GM12864 (cell line): ENCODE results near the gene GPR146.
A peak's percentile ranks its signal among the peaks of the same experiment; 100 is the strongest.

ENCODE experiments used
- DNase-seq: peaks from one replicate; pipeline ENCODE4 v3.0.0-alpha.2; 2011; ENCODE audit warnings: low read depth
- H3K4me3 ChIP-seq: 2 replicates; pipeline ENCODE4 v1.5.1; 2011; ENCODE audit warnings: mild to moderate bottlenecking, low read depth, low read length, control low read depth
- CTCF ChIP-seq: IDR thresholded peaks from 2 replicates; pipeline ENCODE4 v1.5.1; 2011; ENCODE audit warnings: low read depth, mild to moderate bottlenecking, moderate library complexity, low read length, control low read depth, inconsistent platforms; ENCODE audit errors: missing control alignments

Gene GPR146

GRCh38 chr7:1099154-1099542 lies 54.8 kb downstream of the GPR146 start:
- DNase-seq = no peak
- no peak overlapping the region for H3K4me3 ChIP-seq
- no peak for TF ChIP-seq CTCF

DNA sequence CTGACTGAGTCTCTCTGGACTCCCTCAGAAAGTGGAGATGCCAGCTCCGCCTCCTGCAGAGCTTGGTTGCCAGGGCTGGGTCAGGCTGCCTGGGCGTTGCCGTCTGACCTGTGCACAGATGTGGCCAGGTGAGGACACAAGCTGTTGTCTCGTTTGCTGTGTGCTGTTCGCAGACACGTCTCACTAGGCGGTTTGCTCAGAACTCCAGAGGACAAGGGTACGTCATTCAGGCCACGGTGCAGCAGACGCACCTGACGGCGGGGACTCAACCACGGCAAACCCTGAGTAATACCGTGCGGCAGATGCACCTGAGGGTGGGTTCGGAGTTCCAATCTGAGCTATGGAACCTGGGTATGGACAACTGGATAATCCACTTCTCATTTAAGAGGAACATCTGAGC lies 55.3 kb downstream of the GPR146 start:
- no peak for DNase-seq
- TF ChIP-seq CTCF = no peak
- H3K4me3 ChIP-seq = no peak overlapping the region

- no peak for DNase-seq
- no peak overlapping the region for H3K4me3 ChIP-seq
- no peak for TF ChIP-seq CTCF
Observed at GRCh38 chr7:1100386-1100785, 56.0 kb downstream of the GPR146 start.

DNA sequence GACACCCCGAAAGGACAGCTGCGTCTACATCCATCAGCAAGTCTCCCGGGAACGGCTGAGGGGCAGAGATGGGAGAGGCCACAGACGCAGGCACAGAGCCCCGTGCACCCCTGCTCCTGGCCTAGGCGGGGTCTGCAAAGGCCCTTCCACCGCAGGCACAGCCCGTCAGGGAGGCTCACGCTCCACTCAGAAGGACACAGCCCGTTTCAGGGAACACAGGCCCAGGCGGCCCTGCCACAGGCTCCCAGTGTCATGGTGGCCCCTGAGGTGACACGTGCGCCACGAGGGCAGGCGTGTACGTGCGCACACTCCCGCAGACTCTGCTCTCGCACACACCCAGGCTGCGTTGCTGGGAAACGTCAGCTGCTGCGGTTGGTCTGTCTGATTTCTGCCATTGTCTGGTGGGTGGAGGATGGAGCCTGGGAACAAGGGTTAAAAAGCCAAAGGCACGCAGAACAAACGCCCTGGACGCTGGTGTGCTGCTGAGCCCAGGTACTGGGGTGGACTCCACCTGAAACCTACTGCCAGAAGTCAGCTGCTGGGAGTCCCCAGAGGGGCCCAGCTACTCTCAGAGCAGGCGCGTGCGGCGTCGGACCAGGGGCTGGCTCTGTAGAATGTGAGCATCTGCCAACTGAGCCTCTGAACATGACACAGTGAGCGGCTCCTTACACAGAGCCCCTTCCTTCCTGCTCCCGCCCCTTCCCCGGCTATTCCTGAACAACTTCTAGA lies 56.7 kb downstream of the GPR146 start:
- TF ChIP-seq CTCF = no peak
- H3K4me3 ChIP-seq = no peak overlapping the region
- DNase-seq = no peak

DNA sequence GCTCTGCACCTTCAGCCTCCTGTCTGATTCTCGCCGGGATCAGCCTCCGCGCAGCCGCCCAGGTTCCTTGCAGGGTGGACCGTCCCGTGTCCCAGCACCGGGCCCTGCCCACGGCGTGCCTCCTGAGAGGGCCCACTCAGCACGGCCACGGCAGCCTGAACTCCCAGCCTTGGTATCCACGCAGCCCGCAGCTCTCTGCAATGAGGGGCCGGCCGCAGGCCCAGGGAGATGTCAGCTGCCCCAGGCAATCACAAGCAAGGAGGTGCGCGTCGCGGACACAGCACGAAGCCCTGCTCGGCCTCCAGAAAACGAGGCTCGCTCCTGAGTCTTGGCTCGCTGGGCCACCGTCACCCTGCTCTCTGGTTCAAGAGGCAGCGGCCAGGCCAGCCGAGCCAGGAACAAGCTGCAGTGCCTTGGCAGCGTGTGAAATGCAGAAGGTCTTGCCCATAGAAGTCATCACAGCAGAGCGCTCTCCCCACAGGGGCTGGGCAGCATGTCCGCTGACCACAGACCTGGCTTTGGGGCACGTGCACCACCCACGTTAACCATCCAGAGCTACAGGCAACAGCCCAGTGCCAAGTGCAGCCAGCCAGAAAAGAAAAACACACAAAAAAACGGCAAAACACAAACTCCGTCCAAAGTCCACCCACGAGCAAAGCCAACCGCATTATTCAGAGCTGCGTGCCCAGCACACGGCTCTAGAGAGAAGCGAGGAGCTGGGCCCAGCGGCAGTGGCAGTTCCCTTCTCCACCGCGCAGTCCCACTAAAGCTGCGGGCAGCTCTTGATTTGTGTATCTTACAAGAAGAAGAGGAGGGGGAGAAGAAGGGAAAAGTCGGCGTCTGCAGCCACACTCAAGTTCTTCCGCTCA lies 57.5 kb downstream of the GPR146 start:
- H3K4me3 ChIP-seq = no peak overlapping the region
- no peak for DNase-seq
- no peak for TF ChIP-seq CTCF

DNA sequence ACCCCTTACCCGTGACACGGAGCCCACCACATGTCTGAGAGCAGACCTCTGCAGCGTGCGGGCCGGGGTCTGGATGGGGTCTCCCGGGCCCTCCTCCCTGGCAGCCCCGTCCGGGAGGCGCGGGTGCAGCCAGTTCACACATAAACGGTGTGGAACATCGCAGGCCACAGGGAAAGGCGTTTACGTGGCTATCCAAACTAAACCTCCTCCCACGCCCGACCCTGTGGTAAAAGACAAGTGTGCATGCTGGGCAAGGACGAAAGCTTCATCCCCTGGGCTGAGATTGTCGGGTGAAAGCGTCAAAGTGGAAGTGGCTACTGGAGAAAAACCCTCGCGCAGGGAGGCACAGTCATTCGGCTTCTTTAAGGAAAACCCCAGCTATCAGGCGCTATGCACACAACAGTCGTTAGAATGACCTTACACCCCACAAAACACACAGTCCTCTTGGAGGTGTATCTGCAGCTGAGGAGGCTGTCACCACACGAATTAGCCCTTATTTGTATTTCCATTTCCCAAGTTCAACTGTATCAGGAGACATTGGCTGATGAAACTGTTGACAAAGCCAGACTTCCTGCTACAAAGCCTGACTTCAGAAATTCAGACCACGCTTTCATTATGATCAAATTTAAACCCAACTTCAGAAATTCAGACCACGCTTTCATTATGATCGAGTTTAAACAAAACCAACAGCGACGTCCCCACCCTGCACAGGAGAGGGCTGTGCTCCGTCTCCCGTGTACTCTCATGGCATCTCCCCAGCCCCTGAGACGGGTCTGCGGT lies 58.9 kb downstream of the GPR146 start:
- peak overlapping the region; percentile 40 for H3K4me3 ChIP-seq
- peak; percentile 66 for DNase-seq

More for the DNA sequence above, 58.9 kb downstream of the GPR146 start:
- TF ChIP-seq CTCF = no peak
